ENCODE data around the gene GARIN5A. TPM values are rescaled to one million over a fixed set of nuclear protein-coding genes. Genes with fewer than 3 reads are reported as not detected.
A peak's percentile ranks its signal among the peaks of the same experiment; 100 is the strongest.

Gene GARIN5A
- total RNA-seq, 4 donors from 2014 or later, result 1.7 to 5.9 (median 3.3) TPM

GRCh38 chr19:50430888-50431342 lies 45.7 kb downstream of the GARIN5A start:
- no peak overlapping the region for H3K4me3 ChIP-seq (ENCODE audit: low read depth, poor library complexity, severe bottlenecking)
- no peak for DNase-seq (ENCODE audit: low spot score in 2 of 2)
- TF ChIP-seq POLR2A (IDR thresholded peaks at IDR 0.05) (no peak), CTCF (IDR thresholded peaks at IDR 0.05) (no peak)
- WGBS, 2 donors, result 28 to 31% methylated on average over 13 of the region's 13 CpGs
- intact Hi-C loops (cut with DNase I; ENCODE audit: low total_unique reads), result no loop called here

- no peak overlapping the region for H3K4me3 ChIP-seq (ENCODE audit: low read depth, poor library complexity, severe bottlenecking)
- 90 to 93% methylated on average over 7 of the region's 7 CpGs for WGBS, 2 donors
- DNase-seq (ENCODE audit: low spot score in 2 of 2), result no peak
- intact Hi-C loops (cut with DNase I; ENCODE audit: low total_unique reads), result no loop called here
- TF ChIP-seq POLR2A (IDR thresholded peaks at IDR 0.05) (no peak), CTCF (IDR thresholded peaks at IDR 0.05) (no peak)
Measured at GRCh38 chr19:50428772-50429463, 47.7 kb downstream of the GARIN5A start.

DNA sequence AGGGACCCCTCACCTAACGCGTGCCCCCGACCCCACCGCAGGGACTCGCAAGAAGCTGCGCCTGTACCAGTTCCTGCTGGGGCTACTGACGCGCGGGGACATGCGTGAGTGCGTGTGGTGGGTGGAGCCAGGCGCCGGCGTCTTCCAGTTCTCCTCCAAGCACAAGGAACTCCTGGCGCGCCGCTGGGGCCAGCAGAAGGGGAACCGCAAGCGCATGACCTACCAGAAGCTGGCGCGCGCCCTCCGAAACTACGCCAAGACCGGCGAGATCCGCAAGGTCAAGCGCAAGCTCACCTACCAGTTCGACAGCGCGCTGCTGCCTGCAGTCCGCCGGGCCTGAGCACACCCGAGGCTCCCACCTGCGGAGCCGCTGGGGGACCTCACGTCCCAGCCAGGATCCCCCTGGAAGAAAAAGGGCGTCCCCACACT lies 48.6 kb downstream of the GARIN5A start:
- DNase-seq (ENCODE audit: low spot score in 2 of 2), result peak; percentile 84 to 97
- intact Hi-C loops (cut with DNase I; ENCODE audit: low total_unique reads), result no loop called here
- 6 to 7% methylated on average over 10 to 22 of the region's 38 CpGs for WGBS, 2 donors
- H3K4me3 ChIP-seq (ENCODE audit: low read depth, poor library complexity, severe bottlenecking), result no peak overlapping the region
- no peak for TF ChIP-seq POLR2A (IDR thresholded peaks at IDR 0.05)
- TF ChIP-seq CTCF (IDR thresholded peaks at IDR 0.05), result no peak

DNA sequence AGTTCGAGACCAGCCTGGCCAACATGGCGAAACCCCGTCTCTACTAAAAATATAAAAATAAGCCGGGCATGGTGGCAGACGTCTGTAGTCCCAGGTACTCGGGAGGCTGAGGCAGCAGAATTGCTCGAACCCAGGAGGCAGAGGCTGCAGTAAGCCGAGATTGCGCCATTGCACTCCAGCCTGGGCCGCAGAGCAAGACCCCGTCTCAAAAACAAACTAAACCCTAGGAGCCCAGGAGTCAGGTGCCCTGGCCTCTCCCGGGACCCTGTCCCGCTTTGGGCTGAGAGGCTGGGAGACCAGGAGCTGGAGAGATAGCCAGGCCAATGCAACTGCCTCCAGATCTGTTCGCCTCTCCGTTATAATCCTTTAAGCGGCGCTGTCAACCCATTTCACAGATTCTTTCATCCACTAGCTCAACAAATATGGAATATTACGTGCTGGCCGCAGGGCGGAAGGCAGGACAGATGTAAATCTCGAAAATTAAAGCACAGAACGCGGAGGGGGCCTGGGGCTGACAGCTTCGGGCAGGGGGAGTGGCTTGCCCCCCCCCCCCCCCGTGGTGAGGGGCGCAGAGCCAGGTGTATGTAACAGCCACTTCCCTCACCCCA lies 49.2 kb downstream of the GARIN5A start:
- WGBS, 2 donors, result 76 to 80% methylated on average over 26 of the region's 26 CpGs
- intact Hi-C loops (cut with DNase I; ENCODE audit: low total_unique reads), result no loop called here
- TF ChIP-seq POLR2A (IDR thresholded peaks at IDR 0.05), result no peak
- no peak for TF ChIP-seq CTCF (IDR thresholded peaks at IDR 0.05)
- no peak overlapping the region for H3K4me3 ChIP-seq (ENCODE audit: low read depth, poor library complexity, severe bottlenecking)
- DNase-seq (ENCODE audit: low spot score in 2 of 2), result no peak

- H3K4me3 ChIP-seq (ENCODE audit: low read depth, poor library complexity, severe bottlenecking), result no peak overlapping the region
- TF ChIP-seq POLR2A (IDR thresholded peaks at IDR 0.05), result no peak
- TF ChIP-seq CTCF (IDR thresholded peaks at IDR 0.05), result no peak
- intact Hi-C loops (cut with DNase I; ENCODE audit: low total_unique reads), result no loop called here
- WGBS, 2 donors, result 76% methylated on average over 7 of the region's 7 CpGs
- no peak for DNase-seq (ENCODE audit: low spot score in 2 of 2)
Measured at GRCh38 chr19:50425581-50425980, 51.1 kb downstream of the GARIN5A start.
